Brain microvascular endothelial cell (primary cell): ENCODE measurements around the gene GRM4.

Source experiments
- DNase-seq: peaks from one replicate; pipeline ENCODE4 v3.0.0-alpha.2; 2020
- H3K27ac ChIP-seq: fragments of 250-450 bp; sonication (Bioruptor Pico); 2 replicates; pipeline ENCODE4 v1.5.1; 2020; ENCODE audit warnings: mild to moderate bottlenecking, moderate library complexity
- H3K27me3 ChIP-seq: fragments of 250-450 bp; sonication (Bioruptor Pico); replicated peaks from 2 replicates; pipeline ENCODE4 v1.5.1; 2020; ENCODE audit warnings: mild to moderate bottlenecking
- H3K36me3 ChIP-seq: fragments of 250-450 bp; sonication (Bioruptor Pico); replicated peaks from 2 replicates; pipeline ENCODE4 v1.5.1; 2020; ENCODE audit warnings: mild to moderate bottlenecking
- H3K4me3 ChIP-seq: 2 replicates; pipeline ENCODE4 v1.5.1; 2011; ENCODE audit warnings: low read depth, mild to moderate bottlenecking, control low read depth, low read length, moderate library complexity
- CTCF ChIP-seq: IDR thresholded peaks from 2 replicates; pipeline ENCODE4 v1.5.1; 2011; ENCODE audit warnings: low read depth, mild to moderate bottlenecking, moderate library complexity, low read length, control low read depth, inconsistent platforms; ENCODE audit errors: missing control alignments
- in situ Hi-C: cut with HindIII; loops from 2 replicates; pipeline ENCODE4 v1.10.0; 2017; ENCODE audit warnings: low sequenced_read_pairs, low pct_ligation_motif_present

Gene GRM4

DNA sequence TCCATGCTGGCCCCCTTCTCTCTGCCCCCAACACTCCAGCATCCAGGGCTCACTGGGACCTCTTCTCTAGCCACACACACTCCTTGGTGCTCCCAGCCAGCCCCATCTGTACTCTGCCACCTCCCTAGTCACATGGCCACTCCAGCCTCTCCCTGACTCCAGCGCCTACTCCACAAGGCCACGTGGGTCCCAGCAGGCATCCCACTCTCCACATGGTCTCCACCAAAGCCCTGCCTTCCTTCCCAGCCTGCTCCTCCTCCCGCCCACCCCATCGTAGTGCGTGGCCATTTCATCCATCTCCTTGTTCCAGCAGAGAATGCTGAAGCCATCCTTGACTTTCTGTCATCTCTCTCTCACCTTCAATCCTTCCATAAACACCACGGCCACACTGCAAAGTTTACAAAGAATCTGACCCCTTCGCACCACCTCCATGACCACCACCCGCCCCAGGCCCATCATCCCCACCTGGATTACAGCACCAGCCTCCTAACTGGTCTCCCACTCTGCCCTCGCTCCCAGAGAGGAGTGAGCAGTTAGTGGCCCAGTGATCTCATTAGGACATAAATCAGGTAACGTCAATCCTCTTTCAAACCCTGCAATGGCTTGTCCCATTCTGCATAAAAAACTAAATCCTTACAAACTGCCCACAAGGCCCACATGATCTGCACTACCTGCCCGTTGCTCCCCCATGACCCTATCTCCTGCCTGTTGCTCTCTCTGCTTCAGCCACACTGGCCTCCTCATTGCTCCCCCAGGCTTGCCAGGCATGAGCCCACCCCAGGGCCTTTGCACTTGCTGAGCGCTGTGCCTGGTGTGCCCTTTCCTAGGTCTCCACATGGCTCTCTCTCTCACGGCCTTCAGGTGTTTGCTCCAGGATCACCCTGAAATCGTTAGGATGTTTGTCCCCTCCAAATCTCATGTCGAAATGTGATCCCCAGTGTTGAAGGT, 96.2 kb downstream of the GRM4 start:
- no peak for TF ChIP-seq CTCF
- H3K4me3 ChIP-seq = no peak overlapping the region
- in situ Hi-C loops = no loop called here

GRCh38 chr6:34047913-34048867, 97.7 kb downstream of the GRM4 start:
- no peaks in the 10 kb centered on the region for H3K36me3 ChIP-seq
- peaks cover 15% of the 10 kb centered on the region for H3K27me3 ChIP-seq
- no peak for DNase-seq
- no peak for TF ChIP-seq CTCF
- no peak overlapping the region for H3K4me3 ChIP-seq
- no peak overlapping the region for H3K27ac ChIP-seq
- in situ Hi-C loops = no loop called here

More for the DNA sequence above, 96.2 kb downstream of the GRM4 start:
- DNase-seq = no peak
- Histone ChIP-seq H3K27ac (no peak overlapping the region), H3K27me3 (peaks cover 15% of the 10 kb centered on the region), H3K36me3 (no peaks in the 10 kb centered on the region)

- Histone ChIP-seq H3K27ac (no peak overlapping the region), H3K27me3 (peaks cover 12% of the 10 kb centered on the region), H3K36me3 (no peaks in the 10 kb centered on the region), H3K4me3 (no peak overlapping the region)
- in situ Hi-C loops = no loop called here
- TF ChIP-seq CTCF = no peak
- no peak for DNase-seq
These were observed 99.3 kb downstream of the GRM4 start for GRCh38 chr6:34046617-34047016.

DNA sequence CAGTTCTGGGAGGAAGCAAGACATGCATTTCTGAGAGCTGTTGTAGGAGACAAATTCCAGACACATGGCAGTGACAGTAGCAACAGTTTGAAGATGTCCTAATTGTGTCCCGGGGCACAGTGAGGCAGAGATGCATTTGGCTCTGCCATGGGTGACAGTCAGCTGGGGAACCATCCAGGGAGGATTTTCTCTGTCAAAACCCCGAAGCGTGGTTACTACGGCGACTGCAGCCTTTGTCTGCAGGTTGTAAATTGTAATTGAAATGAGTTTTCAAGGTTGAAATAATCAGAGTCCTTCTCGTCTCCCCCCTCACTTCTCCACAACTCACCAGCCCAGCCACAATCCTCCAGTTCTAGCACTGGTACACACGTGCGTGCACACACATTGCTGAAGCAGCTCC, 100.1 kb downstream of the GRM4 start:
- no peak for TF ChIP-seq CTCF
- in situ Hi-C loops = no loop called here
- H3K27me3 ChIP-seq = peaks cover 12% of the 10 kb centered on the region
- H3K4me3 ChIP-seq = no peak overlapping the region
- H3K36me3 ChIP-seq = no peaks in the 10 kb centered on the region
- DNase-seq = no peak
- H3K27ac ChIP-seq = no peak overlapping the region

GRCh38 chr6:34044945-34045595, 100.8 kb downstream of the GRM4 start:
- H3K27me3 ChIP-seq = peaks cover 9% of the 10 kb centered on the region
- no peak overlapping the region for H3K27ac ChIP-seq
- no peak for TF ChIP-seq CTCF
- DNase-seq = no peak
- no peak overlapping the region for H3K4me3 ChIP-seq
- H3K36me3 ChIP-seq = no peaks in the 10 kb centered on the region
- in situ Hi-C loops = no loop called here
